NCI-H2107 (cell line): ENCODE measurements around the gene PELO.
"Not testable (repeated sequence)": the region's sequence is repeated elsewhere in the genome, so short reads cannot be mapped to it uniquely, and the experiment has no call there.

Source experiments
- DNase-seq: peaks from one replicate; lab custom pipeline; 2025; lab: John Stamatoyannopoulos, UW

Gene PELO

GRCh38 chr5:52787600-52788504 is at the start of gene PELO, which contains the start of gene ITGA1:
Gene PELO, plus strand, starts transcription at chr5:52787916. Its CDS starts 12,479 bp downstream, at chr5:52800395.
Gene ITGA1, plus strand, starts transcription at chr5:52787916. Its CDS starts 438 bp downstream, at chr5:52788354.
- DNase-seq: no peak

DNA sequence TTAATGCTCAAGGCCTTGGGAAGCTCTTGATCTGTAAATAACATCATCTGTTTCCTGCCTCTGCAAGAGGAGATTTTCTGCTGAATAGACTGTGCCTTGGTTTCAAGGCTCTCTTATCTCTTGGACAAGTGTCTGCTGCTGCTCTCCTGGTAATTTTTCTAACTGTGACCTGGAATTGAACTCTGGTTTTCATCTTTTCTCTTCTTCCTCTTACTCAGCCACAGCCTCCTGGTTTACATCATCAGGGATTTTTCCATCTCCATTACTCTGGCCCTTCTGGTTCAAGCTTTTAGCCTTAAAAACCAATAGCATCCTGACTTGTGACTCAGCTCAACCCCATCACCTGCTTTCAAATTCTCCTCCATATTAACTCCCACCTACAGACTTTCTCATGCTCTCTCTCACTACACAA is 49.6 kb upstream of the PELO start:
- no peak for DNase-seq

DNA sequence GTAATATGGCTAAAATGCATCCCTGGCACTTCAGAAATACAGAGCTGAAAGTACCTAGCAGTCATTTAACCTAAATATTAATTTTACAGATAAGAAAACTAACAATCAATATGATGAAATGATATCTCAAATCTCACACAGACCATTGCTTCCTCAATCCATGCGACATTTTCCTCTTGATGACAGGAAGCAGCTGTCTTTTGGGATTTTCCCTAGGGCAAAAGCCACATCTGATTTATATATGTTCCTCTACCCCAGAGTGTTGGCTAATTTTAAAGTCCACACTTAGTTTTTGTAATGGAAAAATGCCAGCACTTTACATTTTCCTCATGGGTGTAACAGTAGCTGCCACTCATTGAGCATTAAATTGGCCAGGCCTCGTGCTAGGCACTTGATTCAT is 47.7 kb upstream of the PELO start:
- no peak for DNase-seq

DNA sequence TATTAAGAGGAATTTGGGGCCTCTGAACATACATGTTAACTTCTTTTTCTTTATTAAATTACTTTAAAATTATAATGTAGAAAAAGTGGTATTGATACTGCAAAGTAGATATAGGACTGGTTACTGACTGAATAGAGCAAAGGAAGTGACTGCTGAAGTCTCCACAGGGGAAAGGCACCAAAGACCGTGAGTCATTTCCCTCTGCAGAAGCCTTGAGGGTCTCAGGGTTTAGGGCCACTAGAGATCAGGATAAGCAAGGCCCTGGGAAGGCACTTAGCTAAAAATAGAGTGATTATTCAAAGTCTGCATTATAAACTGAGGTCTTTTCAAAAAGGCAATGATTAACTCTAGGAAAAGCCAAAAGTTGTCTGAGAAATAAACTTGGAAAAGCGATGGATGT is 44.7 kb upstream of the PELO start:
- DNase-seq: no peak

GRCh38 chr5:52743529-52743928 is 44.2 kb upstream of the PELO start:
- DNase-seq: no peak

- no peak for DNase-seq
Measured at GRCh38 chr5:52743970-52744369, 43.7 kb upstream of the PELO start.

- DNase-seq: not testable (repeated sequence)
Measured at GRCh38 chr5:52744867-52745458, 42.8 kb upstream of the PELO start.

GRCh38 chr5:52746539-52746938 is 41.2 kb upstream of the PELO start:
- DNase-seq: no peak

- DNase-seq: no peak
Measured at GRCh38 chr5:52748590-52748989, 39.1 kb upstream of the PELO start.

DNA sequence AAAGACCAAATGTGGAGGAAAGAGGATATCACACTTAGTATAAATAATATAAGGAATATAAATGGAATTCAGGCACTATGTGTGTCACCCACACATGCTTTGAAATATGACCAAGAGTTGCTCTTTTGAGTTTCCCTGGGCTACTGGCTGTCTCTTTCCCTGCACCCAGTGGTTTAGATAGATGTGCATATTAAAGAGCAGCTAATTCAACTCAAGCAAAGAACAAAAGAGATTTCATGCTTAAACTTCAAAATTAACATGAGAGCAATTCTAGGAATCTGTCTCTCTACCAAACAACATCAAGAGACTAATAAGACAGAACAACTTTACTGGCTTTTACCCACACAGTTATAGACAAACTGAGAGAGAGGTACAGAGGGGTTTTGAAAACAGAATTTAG is 38.0 kb upstream of the PELO start:
- no peak for DNase-seq

GRCh38 chr5:52751137-52751536 is 36.6 kb upstream of the PELO start:
- no peak for DNase-seq

GRCh38 chr5:52754051-52754450 is 33.7 kb upstream of the PELO start:
- DNase-seq: no peak

DNA sequence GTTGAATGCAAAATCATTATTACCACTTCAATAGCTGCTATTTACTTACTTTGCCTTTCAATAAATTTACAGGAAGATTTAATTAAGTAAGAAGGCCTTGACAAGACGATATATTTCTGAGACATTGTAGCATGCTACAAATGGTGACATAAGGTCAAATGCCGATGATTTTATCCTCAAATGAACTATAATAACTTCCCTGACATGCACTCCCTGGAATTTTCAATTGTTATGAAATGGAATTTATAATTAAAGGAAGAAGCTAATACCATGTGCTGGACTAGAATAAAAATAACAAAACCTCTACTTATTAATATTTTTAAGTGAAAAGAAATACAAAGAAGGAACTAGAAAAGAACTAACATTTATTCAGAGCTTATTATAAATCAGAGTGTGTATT is 30.2 kb upstream of the PELO start:
- DNase-seq: no peak

DNA sequence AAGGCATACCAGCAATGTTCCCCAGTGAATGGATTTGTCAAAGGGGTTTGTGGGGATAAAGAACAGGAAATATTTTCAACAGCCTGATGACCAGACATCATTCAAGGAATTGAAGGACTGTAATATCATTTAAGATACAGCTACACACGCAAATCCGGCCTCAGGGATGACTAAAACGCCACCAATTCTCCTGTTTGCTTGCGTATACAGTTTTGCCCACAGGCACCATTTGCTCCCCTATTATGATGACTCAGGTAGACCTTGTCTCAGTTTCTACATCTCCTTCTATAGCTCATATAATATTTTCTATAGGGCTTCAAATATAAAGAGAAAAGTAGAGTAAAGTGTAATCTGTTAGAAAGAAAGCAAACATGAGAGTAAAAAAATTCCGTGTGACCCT is 29.7 kb upstream of the PELO start:
- DNase-seq: no peak

DNA sequence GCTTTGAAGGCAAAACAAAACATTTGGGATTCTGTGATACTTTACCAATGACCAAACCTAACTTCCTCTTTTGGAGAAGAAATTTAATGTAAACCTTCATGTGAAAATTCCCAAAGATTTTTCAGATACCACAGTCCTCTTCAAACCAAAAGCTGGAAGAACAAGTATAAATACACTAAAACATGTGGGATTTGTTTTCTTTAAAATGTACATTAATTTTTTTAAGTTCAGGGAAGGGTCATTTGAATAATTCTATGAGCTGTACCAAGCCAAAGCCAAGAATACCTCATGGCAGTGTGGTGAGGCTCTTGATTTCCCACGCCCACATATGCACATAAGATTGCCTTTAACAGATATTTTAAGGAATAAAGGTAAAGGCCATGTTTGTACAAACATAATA is 28.4 kb upstream of the PELO start:
- DNase-seq: no peak

DNA sequence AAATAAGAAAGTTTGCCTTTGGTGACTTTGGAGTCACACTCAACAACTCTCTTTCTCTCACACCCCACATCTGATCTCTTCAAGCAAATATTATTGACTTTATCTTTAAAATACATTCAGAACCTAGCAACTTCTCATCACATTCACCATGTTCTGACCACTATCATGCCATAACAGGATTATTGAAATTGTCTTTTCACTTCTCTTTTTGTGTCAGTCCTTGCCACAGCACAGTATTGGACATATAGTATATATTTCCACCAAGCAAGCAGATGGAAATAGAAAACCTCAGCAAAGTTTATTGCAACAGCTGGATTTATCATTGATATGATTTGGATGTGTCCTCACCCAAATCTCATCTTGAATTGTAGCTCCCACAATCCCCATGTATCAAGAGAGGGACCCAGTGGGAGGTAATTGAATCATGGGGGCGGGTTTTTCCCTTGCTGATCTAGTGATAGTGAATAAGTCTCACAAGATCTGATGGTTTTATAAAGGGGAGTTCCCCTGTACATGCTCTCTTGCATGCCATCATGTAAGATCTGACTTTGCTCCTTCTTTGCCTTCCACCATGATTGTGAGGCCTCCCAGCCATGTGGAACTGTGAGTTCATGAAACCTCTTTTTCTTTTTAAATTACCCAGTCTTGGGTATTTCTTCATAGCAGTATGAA is 26.9 kb upstream of the PELO start:
- DNase-seq: no peak

GRCh38 chr5:52767217-52767743 is 20.4 kb upstream of the PELO start:
- no peak for DNase-seq

GRCh38 chr5:52767766-52768480 is 19.8 kb upstream of the PELO start:
- no peak for DNase-seq

DNA sequence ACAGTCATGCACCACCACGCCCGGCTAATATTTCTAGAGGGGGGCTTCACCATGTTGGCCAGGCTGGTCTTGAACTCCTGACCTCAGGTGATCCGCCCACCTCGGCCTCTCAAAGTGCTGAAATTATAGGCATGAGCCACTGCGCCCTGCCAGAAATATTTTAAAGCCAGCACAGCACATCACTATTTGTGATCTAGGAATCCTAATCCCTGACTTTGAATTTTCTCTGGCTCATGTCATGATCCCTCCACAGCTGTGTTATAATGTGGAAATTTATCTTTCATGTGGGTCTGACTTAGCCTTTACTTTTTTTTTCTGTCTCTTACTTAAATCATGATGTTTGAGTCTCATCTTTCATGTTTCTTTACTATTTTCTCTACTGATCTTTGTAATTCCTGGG is 18.7 kb upstream of the PELO start:
- DNase-seq: no peak

DNA sequence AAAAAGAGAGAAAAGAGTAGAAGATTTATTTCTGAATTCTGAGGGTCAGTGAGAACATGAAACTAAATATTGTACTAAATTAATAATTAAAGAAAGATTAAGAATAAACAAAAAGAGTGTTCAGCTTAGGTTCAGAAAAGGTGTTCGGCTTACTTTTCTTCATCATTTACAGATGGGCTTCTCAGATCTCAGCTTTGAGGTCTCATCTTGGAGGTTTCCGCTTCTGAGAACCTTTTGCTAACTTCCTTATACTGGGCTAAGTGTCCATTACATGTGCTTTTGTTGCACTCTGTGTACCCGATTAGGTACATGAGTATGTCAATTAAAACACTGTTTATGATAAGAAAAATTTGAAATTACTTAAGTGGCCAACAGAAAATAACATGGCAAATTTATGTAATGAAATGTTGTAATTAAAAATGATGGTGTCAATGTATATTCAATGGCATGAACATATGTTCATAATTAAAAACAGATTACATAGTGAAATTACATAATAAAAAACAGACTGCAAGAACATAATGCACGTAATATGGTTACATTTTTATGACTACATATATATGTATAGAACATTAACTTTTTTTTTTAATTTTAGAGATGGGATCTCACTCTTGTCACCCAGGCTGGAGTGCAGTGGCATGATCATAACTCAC is 17.3 kb upstream of the PELO start:
- no peak for DNase-seq

DNA sequence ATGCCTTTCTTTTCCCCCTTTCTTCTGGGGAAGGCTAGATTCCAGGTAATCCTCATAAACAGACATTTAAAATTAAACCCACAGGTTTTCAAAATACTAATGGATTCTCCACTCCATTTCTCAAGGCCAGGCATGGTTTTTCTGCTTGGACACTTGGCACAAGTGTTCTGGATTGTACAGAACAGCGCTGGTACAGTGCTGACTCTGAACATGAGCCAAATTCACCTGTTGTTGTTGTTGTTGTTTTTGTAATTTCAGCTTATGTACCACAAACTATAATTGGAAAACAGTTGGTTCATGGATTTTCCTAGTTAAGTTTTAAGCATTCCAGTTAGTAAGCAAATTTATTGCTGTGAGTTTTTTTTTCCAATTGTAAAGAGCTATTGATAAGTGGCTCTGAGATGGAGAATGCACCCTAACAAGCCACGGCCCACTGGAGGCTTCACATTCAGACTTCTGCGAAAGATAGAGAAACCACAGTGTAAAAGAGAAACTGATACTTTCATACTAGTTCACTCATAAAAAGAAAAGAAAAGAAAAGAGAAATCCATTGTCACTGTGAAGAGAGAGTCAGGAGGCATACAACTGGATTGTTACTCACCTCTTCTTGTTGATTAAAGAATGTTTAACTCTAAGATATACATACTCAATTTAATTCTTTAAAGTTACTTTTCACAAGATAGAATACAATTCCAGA is 16.2 kb upstream of the PELO start:
- DNase-seq: no peak
